H1 (cell line): Measurements from ENCODE around the gene INPP4A. TPM values are rescaled to one million over a fixed set of nuclear protein-coding genes. Genes with fewer than 3 reads are reported as not detected.

Source experiments
- CTCF ChIA-PET: fragments of 300-600 bp; sonication (Branson Sonifier 250); formaldehyde crosslinking; loops from one replicate; lab custom pipeline; 2021; ENCODE audit not compliant: partially characterized antibody; lab: Charles Lee
- POLR2A ChIA-PET: fragments of 300-600 bp; sonication (Branson Sonifier 250); formaldehyde crosslinking; loops from one replicate; lab custom pipeline; 2021; ENCODE audit warnings: inconsistent platforms; ENCODE audit not compliant: partially characterized antibody; lab: Charles Lee
- DNase-seq, 2 experiments: peaks; one replicate each; pipeline versions ENCODE4 v3.0.0 to v3.0.0-alpha.2; 2010 to 2022; ENCODE audit warnings: low spot score in 2 of 2, low read depth in 1 of 2, mixed read lengths in 1 of 2
- FAIRE-seq: peaks from 2 replicates; lab custom pipeline; 2011; peaks lifted over from hg19 to GRCh38; lab: Jason Lieb, UNC
- H2AFZ ChIP-seq: 2 replicates; pipeline ENCODE4 v1.8.1; 2012; ENCODE audit warnings: low read length, inconsistent platforms
- H2AK5ac ChIP-seq: 2 replicates; pipeline ENCODE4 v1.6.1; 2013; ENCODE audit warnings: low read depth, low read length
- H2BK120ac ChIP-seq: replicated peaks from 2 replicates; pipeline ENCODE3; 2013; ENCODE audit warnings: low read depth, low read length, inconsistent platforms
- H2BK12ac ChIP-seq: 2 replicates; pipeline ENCODE4 v1.6.1; 2013; ENCODE audit warnings: low read depth, low read length
- H2BK15ac ChIP-seq: 2 replicates; pipeline ENCODE4 v1.6.1; 2013; ENCODE audit warnings: low read length
- H2BK20ac ChIP-seq: 2 replicates; pipeline ENCODE4 v1.6.1; 2013; ENCODE audit warnings: low read length
- H2BK5ac ChIP-seq: 2 replicates; pipeline ENCODE4 v1.6.1; 2013; ENCODE audit warnings: low read depth, low read length
- H3K14ac ChIP-seq: 2 replicates; pipeline ENCODE4 v1.6.1; 2013; ENCODE audit warnings: inconsistent platforms; ENCODE audit not compliant: insufficient read length
- H3K18ac ChIP-seq: 2 replicates; pipeline ENCODE4 v1.6.1; 2013; ENCODE audit warnings: low read length; ENCODE audit errors: extremely low read depth
- H3K23ac ChIP-seq: 2 replicates; pipeline ENCODE4 v1.6.1; 2013; ENCODE audit warnings: inconsistent platforms; ENCODE audit not compliant: insufficient read length
- H3K23me2 ChIP-seq: 2 replicates; pipeline ENCODE4 v1.6.1; 2013; ENCODE audit warnings: low read depth, low read length
- H3K27ac ChIP-seq: 2 replicates; pipeline ENCODE4 v1.6.1; 2011; ENCODE audit warnings: low read depth, low read length, inconsistent platforms
- H3K27me3 ChIP-seq, 4 experiments: replicated peaks in 1 of 4; 1 replicate in 1 of 4; 2 replicates in 3 of 4; pipeline versions ENCODE4 v1.6.1 to v1.8.1; 2011 to 2013; ENCODE audit warnings: low read length in 3 of 4, mild to moderate bottlenecking in 3 of 4, inconsistent platforms in 2 of 4, mixed read lengths in 2 of 4, moderate library complexity in 1 of 4; ENCODE audit not compliant: control insufficient read depth in 3 of 4, insufficient read depth in 3 of 4; ENCODE audit errors: extremely low read depth in 1 of 4
- H3K36me3 ChIP-seq, 4 experiments: 2 replicates each; pipeline versions ENCODE4 v1.6.1 to v1.8.1; 2011 to 2013; ENCODE audit warnings: mild to moderate bottlenecking in 4 of 4, low read length in 3 of 4, moderate library complexity in 2 of 4, control low read depth in 1 of 4, inconsistent platforms in 1 of 4; ENCODE audit not compliant: insufficient read depth in 4 of 4, control insufficient read depth in 2 of 4
- H3K4ac ChIP-seq: replicated peaks from 2 replicates; pipeline ENCODE3; 2013; ENCODE audit warnings: low read length, low read depth, mixed read lengths, inconsistent platforms; ENCODE audit not compliant: insufficient read length
- H3K4me1 ChIP-seq, 4 experiments: replicated peaks in 1 of 4; 1 replicate in 1 of 4; 2 replicates in 3 of 4; pipeline versions ENCODE4 v1.6.1 to v1.8.1; 2011 to 2013; ENCODE audit warnings: low read length in 3 of 4, inconsistent platforms in 2 of 4, mixed read lengths in 1 of 4; ENCODE audit not compliant: insufficient read depth in 4 of 4, control insufficient read depth in 3 of 4
- H3K4me2 ChIP-seq, 2 experiments: 2 replicates each; pipeline versions ENCODE4 v1.6.1 to v1.8.1; 2011 to 2013; ENCODE audit warnings: low read depth in 2 of 2, low read length in 2 of 2, control low read depth in 1 of 2, inconsistent platforms in 1 of 2, mild to moderate bottlenecking in 1 of 2; ENCODE audit not compliant: insufficient read depth in 1 of 2
- H3K4me3 ChIP-seq, 4 experiments: fragments of 200-600, 300-600 bp in 1 of 4; sonication (generic), shearing (Covaris generic), sonication (Bioruptor Twin) in 1 of 4; 2 replicates each; pipeline versions ENCODE4 v1.5.1 to v1.8.1; 2011 to 2016; ENCODE audit warnings: low read length in 4 of 4, low read depth in 3 of 4, control low read depth in 2 of 4, inconsistent platforms in 2 of 4, mild to moderate bottlenecking in 2 of 4, mixed read lengths in 1 of 4, moderate library complexity in 1 of 4; ENCODE audit not compliant: insufficient read depth in 2 of 4; ENCODE audit errors: extremely low read depth in 1 of 4
- H3K56ac ChIP-seq: replicated peaks from 2 replicates; pipeline ENCODE3; 2013; ENCODE audit warnings: low read depth, mild to moderate bottlenecking, mixed read lengths, low read length, inconsistent platforms; ENCODE audit not compliant: insufficient read length
- H3K79me1 ChIP-seq: 2 replicates; pipeline ENCODE4 v1.6.1; 2013; ENCODE audit warnings: low read depth, low read length, control low read depth
- H3K79me2 ChIP-seq, 2 experiments: 2 replicates each; pipeline versions ENCODE4 v1.6.1 to v1.8.1; 2012 to 2013; ENCODE audit warnings: low read length in 2 of 2, mild to moderate bottlenecking in 2 of 2, inconsistent platforms in 1 of 2; ENCODE audit not compliant: insufficient read depth in 2 of 2, control insufficient read depth in 1 of 2
- H3K9ac ChIP-seq, 4 experiments: replicated peaks in 1 of 4; 1 replicate in 1 of 4; 2 replicates in 3 of 4; pipeline versions ENCODE4 v1.6.1 to v1.8.1; 2011 to 2013; ENCODE audit warnings: low read depth in 3 of 4, low read length in 3 of 4, control low read depth in 2 of 4, mild to moderate bottlenecking in 2 of 4, moderate library complexity in 2 of 4, inconsistent platforms in 1 of 4; ENCODE audit errors: extremely low read depth in 1 of 4
- H3K9me3 ChIP-seq, 2 experiments: 2 replicates each; pipeline versions ENCODE4 v1.6.1 to v1.8.1; 2012 to 2013; ENCODE audit warnings: mild to moderate bottlenecking in 2 of 2, moderate library complexity in 2 of 2, control low read depth in 1 of 2, inconsistent platforms in 1 of 2, low read depth in 1 of 2, low read length in 1 of 2, mixed read lengths in 1 of 2; ENCODE audit not compliant: insufficient read depth in 2 of 2
- H4K20me1 ChIP-seq, 2 experiments: replicated peaks in 1 of 2; 2 replicates each; pipeline versions ENCODE3 to v1.8.1; 2011 to 2013; ENCODE audit warnings: inconsistent platforms in 2 of 2, low read length in 2 of 2, mild to moderate bottlenecking in 1 of 2; ENCODE audit not compliant: insufficient read depth in 2 of 2, control insufficient read depth in 1 of 2
- H4K5ac ChIP-seq: 2 replicates; pipeline ENCODE4 v1.6.1; 2013; ENCODE audit warnings: low read length, low read depth, mixed read lengths, inconsistent platforms; ENCODE audit not compliant: insufficient read length
- H4K8ac ChIP-seq: 2 replicates; pipeline ENCODE4 v1.8.0; 2013; ENCODE audit warnings: mild to moderate bottlenecking, moderate library complexity, low read length, inconsistent platforms; ENCODE audit not compliant: insufficient read depth; ENCODE audit errors: extremely low read depth
- H4K91ac ChIP-seq: replicated peaks from 2 replicates; pipeline ENCODE3; 2013; ENCODE audit warnings: low read length, mixed read lengths, inconsistent platforms; ENCODE audit not compliant: insufficient read length
- CEBPB ChIP-seq: IDR thresholded peaks from 2 replicates; pipeline ENCODE4 v1.6.1; 2012; ENCODE audit warnings: low read depth, low read length
- NRF1 ChIP-seq: IDR thresholded peaks from 2 replicates; pipeline ENCODE4 v1.6.1; 2011; ENCODE audit warnings: mild to moderate bottlenecking, low read depth, low read length, improper control_type of control experiment
- WGBS, 2 experiments: shearing (Covaris generic) in 1 of 2; methylation state at CpG; one replicate each; pipeline versions ENCODE4 v1.1.6 to v1.1.7; 2013 to 2015; ENCODE audit warnings: low lambda C conversion rate in 2 of 2, mixed read lengths in 2 of 2, inconsistent platforms in 1 of 2, low coverage in 1 of 2, missing lambda C conversion rate in 1 of 2; ENCODE audit not compliant: insufficient replicate concordance in 2 of 2, insufficient coverage in 1 of 2, insufficient read length in 1 of 2; ENCODE audit errors: extremely low coverage in 1 of 2, missing lambda C conversion rate in 1 of 2; 5-methylcytosine and 5-hydroxymethylcytosine counted together
- polyA plus RNA-seq, 7 experiments: library from polyadenylated mRNA; depleted of rRNA in 3 of 7; stranded (reverse) in 5 of 7; unstranded in 2 of 7; fragments of >200 nt in 5 of 7; fragments of 200-250 nt in 2 of 7; gene quantifications; 1 replicate in 5 of 7; 2 replicates in 1 of 7; 4 replicates in 1 of 7; pipeline versions ENCODE4 v1.2.1 to v1.2.3, GENCODE V29; 2011 to 2013; ENCODE audit warnings: missing spikeins in 2 of 7, mixed read lengths in 2 of 7
- total RNA-seq: library from RNA; stranded (reverse); fragmentation: NEBNext Ultra II Directional; extraction: Animal tissue kit (Norgen Biotek cat#: 25700); gene quantifications from 2 replicates; pipeline ENCODE4 v1.2.1, GENCODE V29; 2021

INPP4A gene
- total and polyA plus RNA-seq, 2 of the 8 experiments (the other 6 are each of a cell fraction or from before 2014, with no cell fraction given), result 25.6 to 34.3 TPM

DNA sequence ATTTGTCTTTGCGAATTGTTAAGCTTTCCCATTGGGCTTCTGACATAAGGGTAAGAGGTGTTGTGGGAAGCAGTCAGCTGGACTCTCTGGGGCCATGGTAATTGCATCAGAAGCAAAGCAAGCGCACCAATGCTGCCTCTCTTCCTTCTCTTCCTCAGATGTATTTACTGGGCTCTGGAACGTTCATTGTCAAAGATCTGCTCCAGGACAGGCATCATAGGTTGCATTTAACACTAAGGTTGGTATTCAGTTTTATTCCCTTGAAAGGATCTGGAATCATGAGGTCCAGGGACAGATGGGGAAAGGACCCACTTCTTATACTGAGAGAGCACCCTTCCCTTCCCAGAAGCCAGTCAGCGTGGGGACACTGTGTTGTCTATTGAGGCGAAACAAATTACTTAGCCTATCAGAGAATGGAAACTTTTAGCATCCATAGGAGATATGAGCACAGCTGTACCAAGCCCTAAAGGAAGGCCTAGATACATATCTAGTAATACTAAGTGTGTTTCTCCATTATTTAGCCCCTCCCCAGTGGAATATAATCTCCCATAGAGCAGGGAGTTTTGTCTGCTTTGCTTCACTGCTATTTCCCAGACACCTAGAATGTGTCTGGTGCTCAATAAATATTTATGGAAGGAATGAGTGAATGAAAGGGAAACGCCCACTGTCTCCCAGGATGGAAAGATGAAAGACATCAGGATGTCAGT is 91.5 kb downstream of the INPP4A start:
- no peak overlapping the region for H3K4me2 ChIP-seq
- no peaks in the 10 kb centered on the region for H3K9me3 ChIP-seq
- peaks cover 3 to 39% (median 25%) of the 10 kb centered on the region in 4 experiments for H3K36me3 ChIP-seq
- H4K20me1 ChIP-seq, result peaks cover 0 to 2% of the 10 kb centered on the region in 2 experiments
- no peak overlapping the region for H2BK15ac ChIP-seq
- no peak overlapping the region for H2AFZ ChIP-seq
- H3K79me2 ChIP-seq, result no peaks in the 10 kb centered on the region
- no peak overlapping the region for H2BK120ac ChIP-seq
- H3K4me3 ChIP-seq, result no peak overlapping the region
- no peak overlapping the region for H3K9ac ChIP-seq
- H3K4ac ChIP-seq, result no peak overlapping the region
- H3K27me3 ChIP-seq, result no peaks in the 10 kb centered on the region
- no peak overlapping the region for H2BK12ac ChIP-seq
- no peak overlapping the region for H3K56ac ChIP-seq
- no peak overlapping the region for H3K27ac ChIP-seq
- 95% methylated on average over 6 of the region's 6 CpGs; no CpG with 5 or more reads in 1 of the 2 experiments for WGBS, 2 experiments
- TF ChIP-seq CEBPB, result no peak
- TF ChIP-seq NRF1, result no peak
- H4K5ac ChIP-seq, result no peak overlapping the region
- no peak overlapping the region for H4K8ac ChIP-seq
- H3K18ac ChIP-seq, result no peak overlapping the region
- H2BK20ac ChIP-seq, result no peak overlapping the region
- H3K23me2 ChIP-seq, result no peaks in the 10 kb centered on the region
- H2AK5ac ChIP-seq, result no peak overlapping the region
- no peak for FAIRE-seq
- CTCF ChIA-PET, result interaction anchor here (1.2 kb wide), 1 partner anchor 45 kb away, joined by 3 read pairs; no protein-coding TSS in a partner anchor
- no peaks in the 10 kb centered on the region for H3K79me1 ChIP-seq
- H2BK5ac ChIP-seq, result no peak overlapping the region
- POLR2A ChIA-PET, result no interaction called here
- H3K14ac ChIP-seq, result no peak overlapping the region
- H4K91ac ChIP-seq, result no peak overlapping the region
- no peaks in the 10 kb centered on the region for H3K4me1 ChIP-seq
- DNase-seq, result no peak
- no peak overlapping the region for H3K23ac ChIP-seq
